ENCODE data around the gene PHF23.
A peak's percentile ranks its signal among the peaks of the same experiment; 100 is the strongest.

The PHF23 gene

GRCh38 chr17:7218166-7218565, 21.1 kb downstream of the PHF23 start:
- DNase-seq (ENCODE audit: extremely low read depth, low read depth): no peak
- TF ChIP-seq CTCF (IDR thresholded peaks at IDR 0.05; ENCODE audit: low read depth, low read length): no peak

GRCh38 chr17:7217113-7217987, 21.9 kb downstream of the PHF23 start:
- DNase-seq (ENCODE audit: extremely low read depth, low read depth): no peak
- TF ChIP-seq CTCF (IDR thresholded peaks at IDR 0.05; ENCODE audit: low read depth, low read length): no peak

GRCh38 chr17:7216242-7217112, 22.8 kb downstream of the PHF23 start:
- DNase-seq (ENCODE audit: extremely low read depth, low read depth): no peak
- TF ChIP-seq CTCF (IDR thresholded peaks at IDR 0.05; ENCODE audit: low read depth, low read length): no peak

- TF ChIP-seq CTCF (IDR thresholded peaks at IDR 0.05; ENCODE audit: low read depth, low read length): no peak
- no peak for DNase-seq (ENCODE audit: extremely low read depth, low read depth)
Observed at GRCh38 chr17:7215652-7216180, 23.5 kb downstream of the PHF23 start.

- no peak for TF ChIP-seq CTCF (IDR thresholded peaks at IDR 0.05; ENCODE audit: low read depth, low read length)
- no peak for DNase-seq (ENCODE audit: extremely low read depth, low read depth)
Observed at GRCh38 chr17:7215136-7215638, 24.1 kb downstream of the PHF23 start.

- TF ChIP-seq CTCF (IDR thresholded peaks at IDR 0.05; ENCODE audit: low read depth, low read length): peak; percentile 60
- DNase-seq (ENCODE audit: extremely low read depth, low read depth): peak; percentile 89
Observed at GRCh38 chr17:7214300-7215135, 24.7 kb downstream of the PHF23 start.
